Measurements from ENCODE around the gene BRINP1.

GRCh38 chr9:119213471-119213870, 155.8 kb downstream of the BRINP1 start:
- no peak for TF ChIP-seq CTCF (IDR thresholded peaks at IDR 0.05)
- TF ChIP-seq POLR2A (IDR thresholded peaks at IDR 0.05): no peak

All from upper lobe of left lung (tissue), 4 donors.